HG02884 (cell line): ENCODE measurements around the gene LCE7A.

Experiments
- ATAC-seq: cut with Tn5 transposase; IDR thresholded peaks from one replicate; pipeline ENCODE4 v1.9.1; 2021; ENCODE audit warnings: mild to moderate bottlenecking, moderate library complexity; ENCODE audit not compliant: unreplicated experiment

The LCE7A gene, protein sequence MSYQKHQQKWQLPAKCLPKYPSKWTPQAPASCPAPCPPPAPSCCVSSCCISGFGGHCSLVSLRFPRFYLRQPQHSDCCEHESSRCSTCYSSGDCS

DNA sequence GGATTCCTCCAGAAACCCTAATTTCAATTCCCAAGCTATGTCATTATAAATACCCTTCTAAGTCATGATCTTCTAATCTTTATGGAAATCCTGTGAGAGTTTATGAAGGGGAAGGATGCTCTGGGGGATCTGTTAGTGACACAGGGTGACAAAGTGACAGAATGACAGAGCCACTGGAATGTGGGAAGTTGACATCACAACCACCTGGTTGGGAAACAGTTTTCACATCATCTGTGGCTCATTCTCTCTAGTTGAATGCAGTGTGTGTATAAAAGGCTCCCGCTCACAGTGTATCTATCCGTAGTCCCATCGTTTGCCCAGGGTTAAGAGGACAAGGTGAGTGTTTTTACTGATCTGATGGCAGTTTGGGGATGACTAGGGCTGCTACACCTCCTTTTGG is at the start of gene LCE7A:
LCE7A (plus strand) TSS at position 301 of the 400 bp plus-strand sequence. CDS start 702 bp downstream, outside the sequence.
- no peak for ATAC-seq

DNA sequence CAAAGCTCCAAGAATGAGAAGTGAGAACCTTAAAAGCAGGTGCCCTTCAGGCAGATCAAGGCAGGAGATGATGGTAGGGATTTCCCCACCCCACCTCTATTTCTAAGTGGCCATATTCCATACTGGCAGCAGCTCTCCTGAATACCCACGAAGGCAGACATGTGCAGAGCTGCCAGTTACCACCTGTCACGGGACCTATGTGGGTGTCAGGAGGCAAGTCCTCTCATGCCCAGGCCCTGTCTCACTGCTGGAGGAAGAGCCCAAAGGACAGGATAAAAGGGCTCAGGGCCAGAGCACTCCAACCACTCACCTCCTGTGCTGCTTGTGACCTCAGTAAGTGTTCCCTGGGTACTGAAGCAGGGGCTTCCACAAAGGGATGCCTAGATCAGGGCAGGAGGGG is 48.7 kb upstream of the LCE7A start:
- ATAC-seq: no peak

DNA sequence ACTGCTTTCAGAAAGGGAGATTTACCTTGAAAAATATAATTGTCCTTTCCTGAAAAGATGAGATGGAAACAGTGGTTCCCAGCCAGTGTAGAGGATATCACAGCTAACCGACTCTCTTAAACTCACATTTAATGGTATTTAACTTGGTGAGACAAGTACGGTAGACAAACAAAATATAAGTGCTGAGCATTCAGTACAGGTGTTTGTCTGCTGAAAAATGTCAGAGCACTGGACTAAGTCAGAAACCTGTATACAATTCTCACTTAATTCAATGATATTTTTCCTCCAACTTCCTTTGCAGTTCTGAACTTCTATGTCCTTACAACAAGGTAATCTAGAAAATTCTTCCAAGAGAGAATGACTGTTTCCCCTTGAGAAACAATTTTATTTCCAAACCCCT is 48.1 kb upstream of the LCE7A start, which contains the start of gene LCE1B:
LCE1B (plus strand) TSS at position 301 of the 400 bp plus-strand sequence. CDS start 476 bp downstream, outside the sequence.
- ATAC-seq: no peak

DNA sequence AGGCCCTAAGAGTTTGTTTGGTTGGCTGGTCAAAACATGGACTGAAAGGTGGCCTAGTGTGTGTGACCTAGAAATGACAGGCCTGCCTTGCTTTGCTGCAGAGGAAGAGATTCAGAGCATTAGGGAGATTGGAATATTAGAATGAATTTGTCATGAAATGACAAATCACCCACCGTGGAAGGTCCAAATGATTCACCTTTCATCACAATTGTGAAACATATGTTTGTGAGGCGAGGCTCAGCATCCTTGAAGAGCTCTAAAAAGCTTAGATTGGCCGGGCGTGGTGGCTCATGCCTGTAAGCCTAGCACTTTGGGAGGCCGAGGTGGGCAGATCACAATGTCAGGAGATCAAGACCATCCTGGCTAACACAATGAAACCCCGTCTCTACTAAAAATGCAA is 42.5 kb upstream of the LCE7A start:
- no peak for ATAC-seq

DNA sequence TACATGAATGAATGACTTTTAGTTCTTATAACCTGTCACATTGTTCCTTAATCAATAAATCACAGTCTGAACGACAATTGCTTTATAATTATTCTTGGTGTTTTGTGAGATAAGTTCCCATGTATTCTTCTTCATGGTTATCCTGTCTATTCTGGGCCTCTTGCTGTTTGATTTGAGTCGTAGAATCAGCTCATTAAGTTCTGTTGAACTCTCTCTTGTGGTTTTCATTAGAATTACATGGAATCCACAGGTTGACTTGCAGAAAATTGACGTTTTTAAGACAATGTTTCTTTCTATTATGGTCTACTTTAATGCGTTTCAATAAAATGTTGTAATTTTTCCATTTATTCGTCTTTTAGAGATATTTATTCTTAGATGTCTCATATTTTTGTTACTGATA is 36.5 kb upstream of the LCE7A start:
- ATAC-seq: no peak

DNA sequence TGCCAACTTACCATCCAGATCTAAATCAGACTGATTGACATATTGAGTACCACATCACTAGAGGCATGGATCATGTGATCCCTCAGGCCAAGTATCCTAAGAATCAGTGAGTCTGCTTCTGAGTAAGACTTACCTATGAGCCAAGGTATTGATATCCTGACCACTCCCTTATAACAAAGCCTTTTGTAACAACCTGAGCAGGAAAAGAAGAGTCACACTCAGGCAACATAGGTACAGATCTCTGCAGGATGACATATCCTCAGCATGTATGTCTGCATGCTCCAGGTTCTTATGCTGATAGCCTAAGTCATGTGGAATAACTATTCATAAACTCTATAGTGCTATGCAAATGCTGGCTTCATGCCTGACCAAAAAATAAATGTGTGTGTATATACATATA is 34.8 kb upstream of the LCE7A start:
- ATAC-seq: no peak

DNA sequence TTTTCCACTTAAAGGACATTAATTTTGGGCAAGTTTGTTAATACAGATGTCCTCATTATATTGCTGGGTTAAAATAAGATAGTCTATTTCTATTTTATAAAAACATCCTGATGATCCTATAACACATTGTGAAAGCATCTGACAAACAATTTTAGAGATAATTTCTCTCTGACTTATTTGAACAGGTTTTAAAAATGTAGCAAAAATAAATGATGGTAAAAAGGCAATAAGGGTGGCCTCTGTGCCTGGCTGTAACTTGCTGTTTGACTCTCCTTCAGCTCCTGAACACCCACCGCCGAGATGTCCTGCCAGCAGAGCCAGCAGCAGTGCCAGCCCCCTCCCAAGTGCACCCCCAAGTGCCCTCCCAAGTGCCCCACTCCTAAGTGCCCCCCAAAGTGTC is 32.6 kb upstream of the LCE7A start, which contains the start of gene LCE1A:
LCE1A (plus strand) TSS at position 301 of the 400 bp plus-strand sequence; CDS start at position 301, 0 bp downstream.
- ATAC-seq: no peak

DNA sequence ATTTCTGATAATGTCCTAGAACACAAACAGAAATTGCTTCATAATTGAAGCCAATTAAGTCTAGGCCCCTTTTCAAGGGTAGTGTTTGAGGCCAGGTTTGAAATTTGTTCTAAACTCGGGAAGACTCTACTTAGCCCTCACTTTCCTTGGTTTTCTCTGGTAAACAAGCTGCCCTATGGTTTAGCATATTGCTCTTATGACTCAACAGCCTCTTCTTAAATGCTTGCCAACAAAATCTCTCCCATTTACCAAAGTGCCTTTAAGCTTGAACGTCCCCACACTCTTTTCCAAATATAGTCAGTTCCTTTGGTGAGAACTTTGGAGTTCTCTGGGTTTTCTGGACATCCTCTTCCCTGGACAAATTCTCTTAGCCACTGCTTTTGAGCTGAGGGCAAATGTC is 22.9 kb upstream of the LCE7A start:
- no peak for ATAC-seq

DNA sequence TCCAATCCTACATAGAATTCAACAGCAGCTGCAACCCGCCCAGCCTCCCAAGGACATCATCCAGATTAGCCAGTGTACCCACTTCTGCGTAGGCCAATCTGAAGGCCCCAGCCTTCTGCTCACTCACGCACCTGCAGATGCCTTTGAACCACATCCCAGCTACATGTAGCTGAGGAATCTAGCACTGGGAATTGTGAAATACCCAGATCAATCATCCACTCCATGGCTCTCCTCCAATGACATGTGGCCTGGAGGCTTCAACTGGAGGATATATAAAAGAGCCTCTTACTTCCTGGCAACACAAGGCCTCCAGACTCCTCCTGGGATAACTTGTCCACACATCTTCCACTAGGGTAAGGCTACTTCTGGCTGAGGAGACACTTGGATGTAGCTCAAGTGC is 17.2 kb upstream of the LCE7A start, which contains the start of gene LCE6A:
LCE6A (plus strand) TSS at position 301 of the 400 bp plus-strand sequence. CDS start 665 bp downstream, outside the sequence.
- ATAC-seq: no peak

DNA sequence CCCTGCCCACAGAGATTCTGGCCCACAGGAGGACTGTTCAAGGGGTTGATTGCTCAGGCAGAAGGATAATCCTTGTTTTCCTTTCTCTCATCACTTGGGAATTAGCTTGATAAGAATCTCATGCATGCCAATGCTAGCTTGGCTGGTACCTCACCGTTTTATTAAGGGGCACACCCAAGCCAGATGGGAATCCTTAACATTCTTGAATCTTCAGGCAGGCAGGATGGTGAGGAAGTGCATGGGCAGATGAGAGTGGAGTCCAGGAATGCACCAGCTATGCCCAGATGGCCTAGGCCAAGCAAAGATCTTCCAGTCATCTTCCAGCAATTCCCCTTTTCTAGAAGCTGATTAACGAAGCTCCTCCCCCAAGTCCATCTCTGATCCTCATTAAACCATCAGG is 4.1 kb upstream of the LCE7A start:
- no peak for ATAC-seq

DNA sequence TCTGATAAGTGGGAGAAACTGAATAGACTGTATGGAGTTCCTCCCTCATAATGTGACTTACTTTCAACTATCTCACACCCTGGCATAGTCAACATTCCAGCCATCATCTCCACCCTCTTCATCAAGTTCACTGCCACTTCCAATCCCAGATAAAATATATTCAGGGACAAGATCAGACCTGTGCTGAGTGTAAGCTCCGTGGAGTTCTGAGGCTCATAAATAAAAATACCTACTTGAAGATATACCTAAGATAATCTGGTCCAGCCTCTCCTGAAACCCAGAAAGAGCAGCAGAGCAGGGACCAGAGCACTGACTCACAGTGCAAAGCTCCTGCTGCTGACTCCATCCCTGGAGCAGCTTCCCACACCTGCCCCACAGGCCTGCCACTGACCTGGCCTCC is 1.7 kb upstream of the LCE7A start:
- no peak for ATAC-seq

DNA sequence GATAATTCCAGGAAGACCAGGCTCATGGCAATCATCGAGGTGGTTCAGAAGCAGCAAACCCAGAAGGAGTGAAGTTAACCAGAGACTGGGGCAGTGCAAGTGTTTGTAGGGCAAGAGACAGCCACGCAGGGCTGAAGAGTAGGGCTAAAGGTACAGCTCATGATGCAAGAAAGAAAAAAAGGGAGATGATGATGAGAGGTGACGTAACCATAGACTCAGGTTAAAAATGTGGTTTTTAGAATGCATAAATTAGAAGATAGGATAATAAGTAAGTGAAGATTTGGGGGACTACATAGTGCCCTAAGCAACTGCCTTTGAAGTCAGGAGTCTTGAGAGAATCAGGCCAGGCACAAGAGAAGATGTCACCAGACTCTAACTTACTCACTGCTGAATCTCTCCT is 333 bp downstream of the LCE7A start:
- no peak for ATAC-seq

DNA sequence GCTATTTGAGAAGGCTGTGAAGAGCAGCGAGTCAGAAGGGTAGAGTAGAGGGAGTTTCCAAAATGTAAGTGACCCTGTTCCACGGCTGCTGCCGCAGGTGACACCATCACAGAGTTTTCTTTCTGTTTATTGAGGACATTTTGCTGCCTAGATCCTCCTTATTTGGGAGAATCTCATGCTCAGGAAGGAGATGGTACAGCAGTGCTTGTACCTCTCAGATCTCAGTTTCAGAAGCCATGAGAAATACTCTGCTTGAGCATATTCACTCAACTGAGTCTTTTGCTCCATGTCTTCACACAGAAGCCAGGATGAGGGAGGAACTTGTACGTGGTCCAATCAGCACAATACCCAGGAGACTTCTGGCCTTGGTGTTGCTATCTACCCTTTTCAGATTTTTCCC is 1.6 kb downstream of the LCE7A start:
- no peak for ATAC-seq

DNA sequence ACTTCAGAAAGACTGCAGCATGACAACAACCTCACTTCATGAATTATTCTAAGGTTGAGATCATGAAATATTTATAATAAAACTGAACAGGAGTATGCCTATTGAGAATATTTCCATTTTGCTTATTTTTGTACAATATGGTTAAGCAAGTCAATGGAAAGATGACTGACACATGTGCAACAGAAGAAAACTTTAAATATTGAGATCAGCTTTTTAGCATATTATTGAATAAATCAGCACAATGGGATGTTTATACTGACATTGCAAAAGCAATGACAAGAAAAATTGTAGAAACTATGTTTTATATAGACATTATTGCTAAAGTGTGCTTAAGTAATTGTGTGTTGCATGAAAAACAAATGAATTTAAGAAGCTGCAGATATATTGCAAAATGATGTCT is 4.6 kb downstream of the LCE7A start:
- ATAC-seq: no peak

DNA sequence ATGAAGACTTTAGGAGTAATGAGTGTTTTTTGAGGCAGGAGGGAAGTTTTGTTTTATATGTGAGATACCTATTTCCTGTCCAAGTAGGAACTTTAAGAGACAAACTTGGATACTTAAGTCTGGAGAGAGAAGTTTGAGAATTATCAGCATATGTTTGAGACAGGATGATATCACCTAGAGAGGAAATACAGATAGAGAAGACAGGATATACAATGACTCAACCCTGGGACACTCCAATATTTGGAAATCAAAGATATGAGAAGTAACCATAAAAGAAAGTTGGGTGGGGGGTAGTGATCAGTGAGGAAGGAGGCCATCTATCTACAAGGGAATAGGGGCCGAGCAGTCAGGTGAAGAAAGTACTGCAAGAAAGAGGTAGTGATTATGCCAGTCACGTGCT is 6.5 kb downstream of the LCE7A start:
- no peak for ATAC-seq

DNA sequence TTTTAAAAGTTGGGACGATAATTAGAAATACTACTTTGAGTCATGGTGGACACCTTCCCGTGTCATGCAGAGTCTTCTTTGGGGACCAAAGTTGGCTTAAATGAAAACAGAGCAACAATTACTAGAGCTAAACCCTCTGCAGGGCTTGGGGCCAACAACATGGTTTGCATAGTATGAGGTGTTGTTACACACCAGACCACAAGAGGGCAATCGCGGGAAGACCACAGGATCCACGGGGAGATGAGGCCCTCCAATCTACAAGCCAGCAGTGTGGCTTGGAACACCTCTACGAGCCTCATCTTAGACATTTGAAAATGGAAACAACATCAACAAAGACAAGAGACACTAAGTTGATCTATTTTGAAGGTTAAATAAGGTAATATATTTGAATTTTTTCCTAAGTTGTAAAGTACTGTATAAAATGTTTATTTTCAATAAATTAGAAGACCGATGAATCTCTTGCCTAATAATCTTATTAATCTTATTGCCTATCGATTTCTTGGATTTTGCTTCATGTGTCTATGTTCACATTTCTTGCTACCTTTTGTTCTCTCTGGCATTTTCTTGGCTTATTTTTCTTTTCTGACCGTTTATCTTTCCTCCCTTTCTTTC is 10.1 kb downstream of the LCE7A start:
- ATAC-seq: peak; percentile 65

DNA sequence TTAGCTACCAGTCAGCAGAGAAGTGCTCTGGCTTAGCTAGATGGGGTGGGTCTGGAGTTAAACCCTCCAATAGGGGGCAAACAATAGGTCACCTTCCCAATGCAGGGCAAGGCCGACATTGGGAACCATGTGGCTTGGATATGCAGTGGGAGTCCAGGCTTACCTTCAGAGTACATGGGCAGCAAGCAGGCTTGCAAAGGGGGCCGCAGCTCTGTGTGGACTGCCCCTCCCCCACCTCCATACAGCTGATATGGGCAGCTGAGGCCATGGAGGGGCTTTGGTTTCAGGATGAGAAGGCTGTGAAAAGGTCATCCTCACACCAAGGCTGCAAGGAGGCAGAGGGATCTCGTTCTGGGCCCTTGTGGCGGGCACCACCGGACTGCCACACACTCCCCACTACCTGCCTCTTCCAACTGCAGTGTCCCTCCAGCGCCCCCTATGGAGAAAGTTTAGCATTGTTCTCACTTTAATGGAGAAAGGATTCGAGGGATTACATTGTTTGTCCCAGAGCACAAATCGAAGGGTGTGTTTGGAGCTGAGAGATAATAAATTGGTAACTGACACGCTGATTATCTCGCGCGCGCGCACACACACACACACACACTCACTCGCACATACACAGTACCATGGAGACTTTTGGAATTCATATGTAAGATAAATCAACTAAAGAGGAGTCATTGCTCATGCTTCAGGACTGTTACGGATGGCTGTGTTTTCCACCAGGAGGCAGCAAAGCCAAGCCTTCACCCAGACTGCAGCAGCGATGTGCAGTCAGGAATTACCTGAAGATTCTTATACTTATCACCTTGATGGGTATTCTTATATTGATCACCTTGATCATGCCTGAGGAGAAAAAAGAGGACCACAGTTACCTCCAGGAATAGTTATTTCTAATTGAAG is 11.3 kb downstream of the LCE7A start:
- no peak for ATAC-seq

DNA sequence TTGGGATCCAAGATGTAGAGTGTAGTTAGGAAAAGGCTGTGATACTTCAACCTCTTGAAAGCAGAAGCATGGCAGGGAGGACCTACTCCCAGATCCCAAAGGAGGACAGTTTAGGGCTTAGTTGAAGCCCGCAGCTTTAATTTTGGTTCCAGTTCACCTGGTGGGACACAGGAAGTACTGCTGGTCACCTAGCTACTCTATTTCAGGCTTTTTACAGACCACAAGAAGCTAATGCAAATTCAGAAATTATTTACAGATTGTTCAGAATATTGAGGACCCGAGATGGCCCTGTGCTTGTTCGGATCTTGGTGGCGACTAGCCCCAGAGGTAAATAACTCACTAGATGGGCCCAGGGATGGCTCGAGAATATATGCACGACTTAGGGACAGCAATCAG is 11.9 kb downstream of the LCE7A start:
- ATAC-seq: no peak

DNA sequence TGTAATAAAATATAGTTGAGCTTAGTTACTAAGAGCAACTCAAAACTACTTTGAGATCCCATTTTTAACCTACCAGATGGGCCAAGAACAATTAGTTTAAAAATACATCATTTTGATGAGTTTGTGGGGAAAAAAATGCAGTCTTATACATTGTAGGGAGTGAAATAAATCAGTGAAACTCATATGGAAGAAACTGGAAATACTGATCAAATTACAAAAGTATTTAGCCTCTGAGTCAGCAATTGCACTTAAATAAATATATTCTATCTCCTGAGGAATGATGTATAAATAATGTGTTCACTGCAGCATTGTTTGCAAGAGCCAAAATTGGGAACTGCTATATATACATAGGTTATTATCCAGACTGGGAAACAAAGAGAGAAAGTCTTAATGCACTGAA is 13.7 kb downstream of the LCE7A start:
- no peak for ATAC-seq

DNA sequence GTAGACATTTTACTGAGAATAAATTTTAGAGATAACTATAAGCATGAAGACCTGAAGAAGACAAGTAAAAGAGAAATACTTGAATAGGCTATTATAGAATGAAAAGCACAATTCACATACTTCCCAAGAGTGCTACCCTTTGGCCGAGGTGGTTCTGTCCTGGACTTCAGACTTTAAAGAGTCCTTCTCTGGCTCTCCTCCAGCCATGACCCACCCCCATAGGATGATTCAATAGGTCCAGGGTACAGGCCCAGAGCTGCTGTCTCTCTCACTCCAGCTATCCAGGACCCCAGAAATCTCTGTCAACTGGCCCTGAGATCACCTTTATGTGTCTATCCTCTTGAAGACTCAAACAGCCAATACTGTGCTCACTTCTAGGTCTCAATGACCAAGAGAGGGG is 17.0 kb downstream of the LCE7A start:
- no peak for ATAC-seq

DNA sequence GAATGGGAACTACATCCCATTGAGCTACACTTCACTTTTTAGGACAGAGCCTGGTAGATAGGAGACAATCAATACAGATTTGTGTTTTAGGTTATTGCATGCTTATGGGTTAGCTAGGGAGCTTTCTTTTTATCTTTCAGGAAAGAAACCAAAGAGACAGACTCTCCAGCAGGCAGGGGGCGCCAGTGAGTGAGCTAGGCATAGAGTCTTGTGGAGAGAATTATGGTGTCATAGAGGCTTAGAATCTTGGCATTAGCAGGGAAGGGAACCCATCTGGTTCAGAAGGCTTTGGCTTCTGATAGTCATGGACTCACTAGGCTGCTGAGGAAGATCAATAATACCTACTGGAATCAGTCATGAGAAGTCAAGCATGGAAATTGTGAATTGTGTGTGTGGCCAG is 18.2 kb downstream of the LCE7A start, which contains the start of gene SMCP:
SMCP (plus strand) TSS at position 281 of the 400 bp plus-strand sequence. CDS start 6,101 bp downstream, outside the sequence.
- ATAC-seq: no peak
